CD4-positive, alpha-beta T cell treated with Interleukin-21 for 1 hour (primary cell): ENCODE results near the gene SYNGAP1.
"Not testable (repeated sequence)": the region's sequence is repeated elsewhere in the genome, so short reads cannot be mapped to it uniquely, and the experiment has no call there.

Source experiments
- DNase-seq: peaks from one replicate; pipeline ENCODE4 v3.0.0-alpha.2; 2020

Gene SYNGAP1

DNA sequence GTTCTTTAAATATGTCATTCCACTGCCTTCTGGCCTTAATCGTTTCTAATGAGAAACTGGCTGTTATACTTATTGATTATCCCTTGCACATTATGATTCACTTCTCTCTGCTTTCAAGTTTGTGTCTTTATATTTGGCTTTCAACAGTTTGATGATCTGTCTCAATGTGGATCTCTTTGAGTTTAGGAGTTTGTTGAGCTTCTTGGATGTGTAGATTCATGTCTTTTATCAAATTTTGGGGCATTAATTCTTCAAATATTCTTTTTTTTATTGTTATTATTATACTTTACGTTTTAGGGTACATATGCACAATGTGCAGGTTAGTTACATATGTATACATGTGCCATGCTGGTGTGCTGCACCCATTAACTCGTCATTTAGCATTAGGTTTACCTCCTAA lies 63.8 kb downstream of the SYNGAP1 start:
- DNase-seq = no peak

DNA sequence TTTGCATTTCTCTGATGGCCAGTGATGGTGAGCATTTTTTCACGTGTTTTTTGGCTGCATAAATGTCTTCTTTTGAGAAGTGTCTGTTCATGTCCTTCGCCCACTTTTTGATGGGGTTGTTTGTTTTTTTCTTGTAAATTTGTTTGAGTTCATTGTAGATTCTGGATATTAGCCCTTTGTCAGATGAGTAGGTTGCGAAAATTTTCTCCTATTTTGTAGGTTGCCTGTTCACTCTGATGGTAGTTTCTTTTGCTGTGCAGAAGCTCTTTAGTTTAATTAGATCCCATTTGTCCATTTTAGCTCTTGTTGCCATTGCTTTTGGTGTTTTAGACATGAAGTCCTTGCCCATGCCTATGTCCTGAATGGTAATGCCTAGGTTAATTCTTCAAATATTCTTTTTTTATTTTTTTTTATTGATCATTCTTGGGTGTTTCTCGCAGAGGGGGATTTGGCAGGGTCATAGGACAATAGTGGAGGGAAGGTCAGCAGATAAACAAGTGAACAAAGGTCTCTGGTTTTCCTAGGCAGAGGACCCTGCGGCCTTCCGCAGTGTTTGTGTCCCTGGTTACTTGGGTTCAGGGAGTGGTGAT lies 64.9 kb downstream of the SYNGAP1 start:
- not testable (repeated sequence) for DNase-seq

DNA sequence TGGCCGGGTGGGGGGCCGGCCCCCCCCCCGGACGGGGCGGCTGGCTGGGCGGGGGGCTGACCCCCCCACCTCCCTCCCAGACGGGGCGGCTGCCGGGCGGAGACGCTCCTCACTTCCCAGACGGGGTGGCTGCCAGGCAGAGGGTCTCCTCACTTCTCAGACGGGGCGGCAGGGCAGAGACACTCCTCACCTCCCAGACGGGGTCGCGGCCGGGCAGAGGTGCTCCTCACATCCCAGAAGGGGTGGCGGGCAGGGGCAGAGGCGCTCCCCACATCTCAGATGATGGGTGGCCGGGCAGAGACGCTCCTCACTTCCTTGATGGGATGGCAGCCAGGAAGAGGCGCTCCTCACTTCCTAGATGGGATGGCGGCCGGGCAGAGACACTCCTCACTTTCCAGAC lies 65.8 kb downstream of the SYNGAP1 start:
- DNase-seq = not testable (repeated sequence)

DNA sequence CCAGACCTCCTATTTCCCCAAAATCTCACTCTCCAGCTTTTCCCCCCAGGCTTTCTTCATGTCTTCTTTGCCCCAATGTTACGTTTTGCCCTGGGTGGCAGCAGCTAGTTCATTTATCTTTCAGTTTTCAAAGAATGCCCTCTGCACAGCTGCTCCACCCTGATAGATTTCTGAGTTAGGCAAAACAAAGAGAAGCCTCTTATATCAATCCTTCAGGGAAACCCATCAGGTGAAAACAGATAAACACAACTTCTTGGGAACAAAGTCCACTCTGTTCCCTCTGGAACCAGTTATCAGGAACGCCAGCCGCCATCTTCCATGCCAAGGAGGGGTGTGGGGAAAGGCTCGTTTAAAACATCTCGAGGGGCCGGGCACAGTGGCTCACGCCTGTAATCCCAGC lies 68.5 kb downstream of the SYNGAP1 start:
- no peak for DNase-seq

DNA sequence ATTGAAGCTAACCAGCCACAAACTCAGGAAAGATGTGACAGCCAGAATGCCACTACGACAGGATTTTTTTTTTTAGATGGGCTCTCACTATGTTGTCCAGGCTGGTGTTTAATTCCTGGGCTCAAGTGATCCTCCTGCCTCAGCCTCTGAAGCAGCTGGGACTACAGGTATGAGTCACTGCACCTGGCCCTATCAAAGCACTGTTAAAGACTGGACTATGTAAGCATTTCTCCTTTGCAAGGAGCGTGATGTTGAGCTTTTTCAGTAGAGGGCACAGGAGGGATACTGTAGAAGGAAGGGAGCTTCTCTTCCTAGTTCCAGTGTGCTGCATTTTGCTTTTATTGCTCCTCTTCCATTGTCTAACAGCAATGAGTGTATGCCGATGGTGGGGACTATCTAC lies 70.3 kb downstream of the SYNGAP1 start:
- no peak for DNase-seq

DNA sequence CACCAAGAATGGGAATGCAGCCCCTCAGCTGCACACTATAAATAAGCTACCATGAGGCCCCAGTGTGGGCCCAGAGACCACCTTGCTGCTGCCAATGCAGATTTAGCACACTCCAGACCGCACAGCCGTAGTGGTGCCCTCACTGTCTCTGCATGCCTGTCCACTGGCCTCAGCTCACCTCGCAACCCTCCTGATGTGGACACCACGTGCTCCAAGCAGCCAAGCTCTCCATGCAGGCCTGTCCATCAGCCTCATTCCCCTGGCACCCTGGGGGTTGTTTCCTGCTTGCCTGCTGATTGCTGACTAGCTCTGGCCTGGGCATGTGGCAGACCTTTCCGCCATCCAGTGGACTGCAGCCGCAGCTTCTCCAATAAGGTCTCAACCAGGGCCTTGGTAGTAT lies 70.8 kb downstream of the SYNGAP1 start:
- DNase-seq = no peak

DNA sequence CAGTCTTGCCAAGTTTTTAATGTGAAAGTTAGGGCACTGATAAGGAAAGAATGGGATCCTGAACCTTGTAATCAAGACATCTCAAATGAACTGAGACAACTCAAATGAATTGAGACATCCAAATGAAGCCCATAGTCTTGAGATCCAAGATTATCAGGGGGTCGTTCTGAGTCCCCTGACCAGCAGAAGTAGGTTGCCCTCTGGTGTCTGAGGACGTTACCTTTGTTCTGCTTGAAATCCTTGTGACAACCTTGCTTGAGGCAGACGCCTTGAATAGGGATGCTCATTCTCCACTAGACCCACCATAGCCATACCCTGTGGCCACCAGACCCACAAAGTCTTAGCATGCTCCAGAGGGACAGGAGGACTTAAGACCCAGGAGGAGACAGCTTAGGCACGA lies 72.2 kb downstream of the SYNGAP1 start:
- peak; percentile 6 for DNase-seq

DNA sequence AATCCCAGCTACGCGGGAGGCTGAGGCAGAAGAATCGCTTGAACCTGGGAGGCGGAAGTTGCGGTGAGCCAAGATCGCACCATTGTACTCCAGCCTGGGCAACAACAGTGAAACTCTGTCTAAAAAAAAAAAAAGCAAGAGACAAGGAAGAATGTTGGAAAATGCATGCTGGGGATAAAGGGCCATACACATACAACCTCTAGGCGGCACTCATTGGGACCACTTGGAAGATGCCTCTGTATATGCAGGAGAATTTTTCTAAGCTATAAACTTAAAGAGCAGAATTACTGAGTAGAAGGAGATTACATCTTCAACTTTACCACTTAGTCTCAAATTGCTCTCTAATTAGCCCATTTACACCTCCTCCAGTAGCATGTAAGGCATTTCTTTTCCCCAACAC lies 77.3 kb downstream of the SYNGAP1 start:
- no peak for DNase-seq

DNA sequence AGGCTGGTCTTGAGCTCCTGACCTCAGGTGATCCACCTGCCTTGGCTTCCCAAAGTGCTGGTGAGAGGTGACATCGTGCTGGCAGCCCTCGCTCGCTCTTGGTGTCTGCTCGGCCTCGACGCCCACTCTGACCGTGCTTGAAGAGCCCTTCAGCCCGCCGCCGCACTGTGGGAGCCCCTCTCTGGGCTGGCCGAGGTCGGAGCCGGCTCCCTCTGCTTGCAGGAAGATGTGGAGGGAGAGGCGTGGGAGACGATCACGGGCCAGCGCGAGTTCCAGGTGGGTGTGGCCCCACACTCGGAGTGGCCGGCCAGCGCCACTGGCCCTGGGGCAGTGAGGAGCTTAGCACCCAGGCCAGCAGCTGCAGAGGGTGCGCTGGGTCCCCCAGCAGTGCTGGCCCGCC lies 82.6 kb downstream of the SYNGAP1 start:
- DNase-seq = no peak

DNA sequence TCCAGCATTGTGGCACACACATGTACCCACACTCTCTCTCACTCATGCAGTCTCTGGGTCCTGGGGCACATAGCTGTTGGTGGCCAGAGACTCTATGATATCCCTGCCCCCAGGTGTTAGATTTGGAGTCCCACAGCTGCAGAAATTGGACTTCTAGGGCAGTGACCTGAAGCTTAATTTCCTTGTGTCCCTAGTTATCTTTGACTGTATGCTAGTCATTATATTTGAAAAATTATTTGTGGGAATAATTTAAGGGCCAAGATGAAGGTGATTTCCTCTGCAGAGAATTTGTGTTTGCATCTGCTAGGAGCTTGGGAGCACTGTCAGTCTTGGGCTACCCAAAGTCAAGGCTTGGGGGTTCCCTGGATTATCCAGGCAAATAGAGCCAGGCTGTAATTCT lies 84.6 kb downstream of the SYNGAP1 start:
- DNase-seq = no peak
